ENCODE measurements around the gene TFDP1. TPM values are rescaled to one million over a fixed set of nuclear protein-coding genes. Genes with fewer than 3 reads are reported as not detected.

TFDP1 gene
- polyA plus RNA-seq, 3 donors: 30.3 to 54.0 (median 37.6) TPM

GRCh38 chr13:113581871-113582270 is 2.7 kb upstream of the TFDP1 start:
- Histone ChIP-seq H3K27me3 (ENCODE audit: control insufficient read depth in 2 of 2, insufficient read depth in 2 of 2, low read length in 2 of 2) (no peaks in the 10 kb centered on the region), H3K9me3 (replicated peaks in 1 of 2; ENCODE audit: control insufficient read depth in 1 of 2, insufficient read depth in 1 of 2, low read length in 2 of 2) (peaks cover 0 to 3% of the 10 kb centered on the region in 2 donors), H4K20me1 (ENCODE audit: insufficient read depth, low read length) (peaks cover 12% of the 10 kb centered on the region), H3K4me2 (replicated peaks; ENCODE audit: extremely low read depth, low read length, poor library complexity, severe bottlenecking) (no peak overlapping the region), H2AFZ (ENCODE audit: insufficient read depth, low read depth, low read length, poor library complexity, severe bottlenecking) (no peak overlapping the region), H3K4me1 (ENCODE audit: control insufficient read depth in 1 of 2, insufficient read depth in 2 of 2, low read length in 2 of 2) (peaks cover 14 to 16% of the 10 kb centered on the region in 2 donors), H3K27ac (ENCODE audit: low read depth in 1 of 2, low read length in 2 of 2) (no peak overlapping the region), H3K9ac (ENCODE audit: insufficient read depth, low read length, poor library complexity, severe bottlenecking) (no peak overlapping the region), H3K36me3 (replicated peaks in 1 of 2; ENCODE audit: control insufficient read depth in 1 of 2, insufficient read depth in 2 of 2, low read length in 2 of 2) (peaks cover 5% of the 10 kb centered on the region in 2 donors), H3K4me3 (replicated peaks in 1 of 3; ENCODE audit: low read depth in 2 of 3, low read length in 3 of 3) (no peak overlapping the region), H3K79me2 (ENCODE audit: insufficient read depth, low read length) (peaks cover 18% of the 10 kb centered on the region)
- 93% methylated on average over 3 of the region's 6 CpGs for WGBS (ENCODE audit: insufficient coverage)
- no peak for DNase-seq
- peaks cover 6 to 9% of the 10 kb centered on the region in 2 donors for H3K36me3 Mint-ChIP-seq
- H3K4me1 Mint-ChIP-seq: peaks cover 16% of the 10 kb centered on the region
- intact Hi-C loops (cut with micrococcal nuclease): no loop called here
- no peak overlapping the region for H3K4me3 Mint-ChIP-seq
- no peak for TF ChIP-seq CTCF (IDR thresholded peaks at IDR 0.05)
- no peak overlapping the region for H3K27ac Mint-ChIP-seq
- H3K27me3 Mint-ChIP-seq (ENCODE audit: low read depth in 3 of 3): peaks cover under 1 to 6% (median 2%) of the 10 kb centered on the region in 3 donors
- H3K9me3 Mint-ChIP-seq: peaks cover 1 to 12% (median 7%) of the 10 kb centered on the region in 7 donors

DNA sequence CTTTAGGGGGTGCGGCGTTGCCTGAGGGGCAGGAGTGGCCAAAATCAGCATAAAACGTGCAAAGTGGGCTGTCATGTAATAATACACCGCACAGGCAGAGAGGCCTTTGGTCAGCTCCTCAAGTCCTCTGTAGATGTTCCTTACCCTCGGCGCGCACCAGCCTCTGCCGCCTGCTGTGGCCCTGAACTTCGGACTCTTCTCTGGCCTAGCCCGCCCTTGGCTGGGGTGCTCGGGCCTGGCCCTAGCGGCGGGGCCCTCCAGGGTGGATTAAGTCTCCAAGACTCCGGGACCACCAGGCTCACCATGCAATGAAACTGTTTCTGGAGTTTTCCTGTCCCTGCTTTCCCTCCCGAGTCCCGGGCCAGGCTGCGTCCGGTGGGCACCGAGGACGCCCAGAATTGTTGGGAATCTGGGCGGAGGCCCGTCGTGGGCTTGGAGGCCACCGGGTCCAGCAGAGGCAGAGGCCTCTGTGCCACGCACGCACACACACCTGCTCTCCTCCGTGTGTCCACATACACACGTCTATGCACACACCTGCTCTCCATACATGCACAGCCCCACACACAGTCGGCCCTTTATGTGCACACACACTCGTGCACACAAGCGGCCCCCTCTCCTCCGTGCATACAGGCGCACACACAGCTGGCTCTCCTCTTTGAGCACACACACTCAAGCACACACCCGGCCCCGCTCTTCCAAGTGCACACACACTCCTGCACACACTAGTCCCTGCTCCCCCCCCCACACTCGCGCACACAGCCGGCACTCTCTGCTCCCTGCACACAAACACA is 1.5 kb upstream of the TFDP1 start:
- Histone ChIP-seq H3K4me3 (replicated peaks in 1 of 3; ENCODE audit: low read depth in 2 of 3, low read length in 3 of 3) (no peak overlapping the region), H3K4me1 (ENCODE audit: control insufficient read depth in 1 of 2, insufficient read depth in 2 of 2, low read length in 2 of 2) (peaks cover 15 to 19% of the 10 kb centered on the region in 2 donors), H3K27ac (ENCODE audit: low read depth in 1 of 2, low read length in 2 of 2) (no peak overlapping the region), H3K36me3 (replicated peaks in 1 of 2; ENCODE audit: control insufficient read depth in 1 of 2, insufficient read depth in 2 of 2, low read length in 2 of 2) (peaks cover 9 to 15% of the 10 kb centered on the region in 2 donors), H3K9ac (ENCODE audit: insufficient read depth, low read length, poor library complexity, severe bottlenecking) (no peak overlapping the region), H2AFZ (ENCODE audit: insufficient read depth, low read depth, low read length, poor library complexity, severe bottlenecking) (no peak overlapping the region), H3K79me2 (ENCODE audit: insufficient read depth, low read length) (peaks cover 29% of the 10 kb centered on the region), H4K20me1 (ENCODE audit: insufficient read depth, low read length) (peaks cover 17% of the 10 kb centered on the region), H3K27me3 (ENCODE audit: control insufficient read depth in 2 of 2, insufficient read depth in 2 of 2, low read length in 2 of 2) (no peaks in the 10 kb centered on the region), H3K9me3 (replicated peaks in 1 of 2; ENCODE audit: control insufficient read depth in 1 of 2, insufficient read depth in 1 of 2, low read length in 2 of 2) (no peaks in the 10 kb centered on the region), H3K4me2 (replicated peaks; ENCODE audit: extremely low read depth, low read length, poor library complexity, severe bottlenecking) (no peak overlapping the region)
- Mint-ChIP-seq H3K9me3 (peaks cover 0 to 5% (median 2%) of the 10 kb centered on the region in 7 donors), H3K27ac (no peak overlapping the region), H3K4me3 (no peak overlapping the region), H3K36me3 (peaks cover 11 to 21% of the 10 kb centered on the region in 2 donors), H3K4me1 (peaks cover 23% of the 10 kb centered on the region), H3K27me3 (ENCODE audit: low read depth in 3 of 3) (peaks cover 0 to 6% (median 2%) of the 10 kb centered on the region in 3 donors)
- no peak for DNase-seq
- intact Hi-C loops (cut with micrococcal nuclease): no loop called here
- 96% methylated on average over 31 of the region's 38 CpGs for WGBS (ENCODE audit: insufficient coverage)
- no peak for TF ChIP-seq CTCF (IDR thresholded peaks at IDR 0.05)

Measured in CD14-positive monocyte (primary cell).